ENCODE results near the gene XRCC5. TPM values are rescaled to one million over a fixed set of nuclear protein-coding genes. Genes with fewer than 3 reads are reported as not detected.
"Not testable (repeated sequence)": the region's sequence is repeated elsewhere in the genome, so short reads cannot be mapped to it uniquely, and the experiment has no call there.

The XRCC5 gene
- total and polyA plus RNA-seq, 2 donors (not counting 3 experiments of a cell fraction or from before 2014, with no cell fraction given) = 267 to 319 TPM

DNA sequence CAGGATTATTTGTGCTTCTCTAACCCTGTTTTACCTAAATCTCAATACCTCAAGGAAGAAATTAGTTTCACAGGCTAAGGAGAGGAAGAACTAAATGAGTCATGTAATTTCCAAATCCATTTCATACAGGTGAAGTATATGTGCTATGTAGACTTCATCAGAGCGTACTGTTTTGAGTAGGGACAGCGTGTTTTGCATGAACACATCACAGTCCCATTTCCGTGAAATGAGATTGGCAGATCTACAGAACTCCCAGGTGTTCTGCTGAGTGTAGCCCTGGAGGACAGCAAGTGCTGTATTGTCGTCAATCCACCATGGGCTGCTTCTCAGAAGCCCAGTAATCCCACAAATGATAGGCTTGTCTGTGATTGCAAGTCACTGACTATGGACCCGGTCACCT, 97.7 kb downstream of the XRCC5 start:
- Histone ChIP-seq H3K79me2 (ENCODE audit: control insufficient read depth, insufficient read depth, low read length) (no peaks in the 10 kb centered on the region), H3K4me3 (replicated peaks in 1 of 3; ENCODE audit: insufficient read depth in 1 of 3, low read depth in 1 of 3, low read length in 3 of 3) (no peak overlapping the region), H4K20me1 (replicated peaks; ENCODE audit: control insufficient read depth, extremely low read depth, insufficient read depth, low read length) (no peaks in the 10 kb centered on the region), H3K9me3 (replicated peaks; ENCODE audit: control insufficient read depth, insufficient read depth, low read length) (no peaks in the 10 kb centered on the region), H2AFZ (ENCODE audit: low read depth, low read length) (no peak overlapping the region), H3K27me3 (ENCODE audit: control insufficient read depth in 2 of 2, insufficient read depth in 2 of 2, low read length in 2 of 2) (no peaks in the 10 kb centered on the region), H3K9ac (replicated peaks; ENCODE audit: extremely low read depth, insufficient read depth, low read length) (no peak overlapping the region), H3K27ac (ENCODE audit: insufficient read depth, low read depth, low read length) (no peak overlapping the region), H3K36me3 (ENCODE audit: control insufficient read depth in 2 of 2, extremely low read depth in 1 of 2, insufficient read depth in 2 of 2, low read length in 2 of 2) (peaks cover 33 to 39% of the 10 kb centered on the region in 2 experiments), H3K4me1 (ENCODE audit: control insufficient read depth, extremely low read depth, insufficient read depth, low read length) (no peaks in the 10 kb centered on the region), H3K9me1 (replicated peaks; ENCODE audit: control insufficient read depth, extremely low read depth, insufficient read depth, low read length) (no peaks in the 10 kb centered on the region), H3K4me2 (ENCODE audit: insufficient read depth, low read length) (no peak overlapping the region)
- intact Hi-C loops (cut with micrococcal nuclease) (no loop called here), dilution Hi-C loops (cut with MboI; ENCODE audit: extremely low pct_ligation_motif_present, low sequenced_read_pairs) (no loop called here)
- DNase-seq (ENCODE audit: low read depth, low spot score) (no peak), FAIRE-seq (no peak)
- CTCF ChIA-PET = no interaction called here
- BruUV-seq (replicated peaks) = no TSS peak
- POLR2A ChIA-PET = no interaction called here
- TF ChIP-seq GATA2 (IDR thresholded peaks at IDR 0.05; ENCODE audit: insufficient read depth, insufficient read length, low read depth, low read length) (no peak), EZH2 (IDR thresholded peaks at IDR 0.05; ENCODE audit: borderline replicate concordance, low read depth, low read length, severe bottlenecking) (no peak), JUN (IDR thresholded peaks at IDR 0.05; ENCODE audit: borderline replicate concordance, insufficient read depth, insufficient read length, low read depth) (no peak), POLR2A (IDR thresholded peaks at IDR 0.05; ENCODE audit: low read depth, low read length) (no peak), FOS (IDR thresholded peaks at IDR 0.05; ENCODE audit: borderline replicate concordance, insufficient read depth, low read length) (no peak), MYC (IDR thresholded peaks at IDR 0.05; ENCODE audit: low read depth, low read length) (no peak), POLR2AphosphoS5 (IDR thresholded peaks at IDR 0.05; ENCODE audit: insufficient read depth, low read depth, low read length) (no peak)
- TF ChIP-seq, protein P1, sequence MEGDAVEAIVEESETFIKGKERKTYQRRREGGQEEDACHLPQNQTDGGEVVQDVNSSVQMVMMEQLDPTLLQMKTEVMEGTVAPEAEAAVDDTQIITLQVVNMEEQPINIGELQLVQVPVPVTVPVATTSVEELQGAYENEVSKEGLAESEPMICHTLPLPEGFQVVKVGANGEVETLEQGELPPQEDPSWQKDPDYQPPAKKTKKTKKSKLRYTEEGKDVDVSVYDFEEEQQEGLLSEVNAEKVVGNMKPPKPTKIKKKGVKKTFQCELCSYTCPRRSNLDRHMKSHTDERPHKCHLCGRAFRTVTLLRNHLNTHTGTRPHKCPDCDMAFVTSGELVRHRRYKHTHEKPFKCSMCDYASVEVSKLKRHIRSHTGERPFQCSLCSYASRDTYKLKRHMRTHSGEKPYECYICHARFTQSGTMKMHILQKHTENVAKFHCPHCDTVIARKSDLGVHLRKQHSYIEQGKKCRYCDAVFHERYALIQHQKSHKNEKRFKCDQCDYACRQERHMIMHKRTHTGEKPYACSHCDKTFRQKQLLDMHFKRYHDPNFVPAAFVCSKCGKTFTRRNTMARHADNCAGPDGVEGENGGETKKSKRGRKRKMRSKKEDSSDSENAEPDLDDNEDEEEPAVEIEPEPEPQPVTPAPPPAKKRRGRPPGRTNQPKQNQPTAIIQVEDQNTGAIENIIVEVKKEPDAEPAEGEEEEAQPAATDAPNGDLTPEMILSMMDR (IDR thresholded peaks at IDR 0.05; ENCODE audit: extremely low read depth in 1 of 2, insufficient read depth in 1 of 2, low read depth in 1 of 2, low read length in 2 of 2) = no peak
- TF ChIP-seq, protein P2, sequence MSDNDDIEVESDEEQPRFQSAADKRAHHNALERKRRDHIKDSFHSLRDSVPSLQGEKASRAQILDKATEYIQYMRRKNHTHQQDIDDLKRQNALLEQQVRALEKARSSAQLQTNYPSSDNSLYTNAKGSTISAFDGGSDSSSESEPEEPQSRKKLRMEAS (IDR thresholded peaks at IDR 0.05; ENCODE audit: insufficient read depth, insufficient read length) = no peak

DNA sequence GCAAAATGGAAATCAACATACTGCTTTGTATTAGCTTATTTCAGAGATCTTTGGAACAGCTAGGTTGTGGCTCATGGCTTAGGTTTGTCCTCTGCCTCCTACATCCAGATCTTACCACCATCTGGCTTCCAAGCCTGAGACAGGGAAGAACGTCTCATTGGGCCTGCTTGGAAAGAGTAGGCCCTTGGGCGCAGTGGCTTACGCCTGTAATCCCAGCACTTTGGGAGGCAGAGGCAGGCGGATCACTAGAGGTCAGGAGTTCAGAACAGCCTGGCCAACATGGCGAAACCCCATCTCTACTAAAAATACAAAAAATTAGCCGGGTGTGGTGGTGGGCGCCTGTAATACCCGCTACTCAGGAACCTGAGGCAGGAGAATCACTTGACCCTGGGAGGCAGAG, 99.5 kb downstream of the XRCC5 start:
- H3K27me3 ChIP-seq (ENCODE audit: control insufficient read depth in 2 of 2, insufficient read depth in 2 of 2, low read length in 2 of 2); H3K9me3 ChIP-seq (replicated peaks; ENCODE audit: control insufficient read depth, insufficient read depth, low read length); H3K4me1 ChIP-seq (ENCODE audit: control insufficient read depth, extremely low read depth, insufficient read depth, low read length); H3K9ac ChIP-seq (replicated peaks; ENCODE audit: extremely low read depth, insufficient read depth, low read length); FAIRE-seq; CTCF ChIA-PET; H3K4me3 ChIP-seq (replicated peaks in 1 of 3; ENCODE audit: insufficient read depth in 1 of 3, low read depth in 1 of 3, low read length in 3 of 3); dilution Hi-C loops (cut with MboI; ENCODE audit: extremely low pct_ligation_motif_present, low sequenced_read_pairs); H3K79me2 ChIP-seq (ENCODE audit: control insufficient read depth, insufficient read depth, low read length); H2AFZ ChIP-seq (ENCODE audit: low read depth, low read length); H3K9me1 ChIP-seq (replicated peaks; ENCODE audit: control insufficient read depth, extremely low read depth, insufficient read depth, low read length); BruUV-seq (replicated peaks); DNase-seq (ENCODE audit: low read depth, low spot score); intact Hi-C loops (cut with micrococcal nuclease); POLR2A ChIA-PET; H4K20me1 ChIP-seq (replicated peaks; ENCODE audit: control insufficient read depth, extremely low read depth, insufficient read depth, low read length); H3K27ac ChIP-seq (ENCODE audit: insufficient read depth, low read depth, low read length); H3K4me2 ChIP-seq (ENCODE audit: insufficient read depth, low read length): not testable (repeated sequence)
- peaks cover 23 to 32% of the 10 kb centered on the region in 2 experiments for H3K36me3 ChIP-seq (ENCODE audit: control insufficient read depth in 2 of 2, extremely low read depth in 1 of 2, insufficient read depth in 2 of 2, low read length in 2 of 2)

All from endothelial cell of umbilical vein (primary cell).